LNCAP (cell line): ENCODE measurements around the gene PPP1R11.

Experiments
- CTCF ChIP-seq: fragments of 450-650 bp; IDR thresholded peaks from 2 replicates; pipeline ENCODE4 v1.5.1; 2017; ENCODE audit warnings: mild to moderate bottlenecking

Gene PPP1R11

GRCh38 chr6:30113841-30114240 is 46.8 kb downstream of the PPP1R11 start:
- TF ChIP-seq CTCF: no peak

GRCh38 chr6:30116724-30117123 is 49.7 kb downstream of the PPP1R11 start:
- TF ChIP-seq CTCF: peak; percentile 17; the same call in 1 of the 2 replicates
